IMR-90 (cell line): ENCODE results near the gene ARHGAP15. TPM values are rescaled to one million over a fixed set of nuclear protein-coding genes. Genes with fewer than 3 reads are reported as not detected.

Experiments used
- ATAC-seq: fragments of 200-7000 bp; cut with Tn5 transposase; 2 replicates; pipeline ENCODE4 v1.9.1; 2020; ENCODE audit warnings: low read depth, mild to moderate bottlenecking, moderate library complexity
- BruUV-seq: library from RNA; stranded (reverse); fragments of 400-500 nt; replicated peaks from 2 replicates; lab custom pipeline; 2021; lab: Mats Ljungman, UMichigan
- CTCF ChIA-PET: fragments of 300-600 bp; formaldehyde crosslinking; extraction: SDS; loops from one replicate; lab custom pipeline; 2021; ENCODE audit warnings: antibody characterized with exemption; lab: Yijun Ruan, JAX
- POLR2A ChIA-PET: fragments of 300-600 bp; sonication (Branson Sonifier 250); formaldehyde crosslinking; loops from one replicate; lab custom pipeline; 2022; ENCODE audit warnings: antibody characterized with exemption; ENCODE audit not compliant: unreplicated experiment; lab: Charles Lee
- DNase-seq: peaks from one replicate; pipeline ENCODE4 v3.0.0; 2013
- H2AFZ ChIP-seq: replicated peaks from 2 replicates; pipeline ENCODE3; 2013; ENCODE audit warnings: low read length, mild to moderate bottlenecking; ENCODE audit not compliant: poor library complexity
- H2AK5ac ChIP-seq: 2 replicates; pipeline ENCODE4 v1.6.1; 2013; ENCODE audit warnings: low read depth, low read length, inconsistent platforms
- H2AK9ac ChIP-seq: replicated peaks from 2 replicates; pipeline ENCODE3; 2013; ENCODE audit warnings: mild to moderate bottlenecking, low read depth, low read length, moderate library complexity; ENCODE audit not compliant: poor library complexity
- H2BK120ac ChIP-seq: 2 replicates; pipeline ENCODE4 v1.6.1; 2013; ENCODE audit warnings: low read depth, low read length, inconsistent platforms
- H2BK15ac ChIP-seq: 3 replicates; pipeline ENCODE4 v1.6.1; 2013; ENCODE audit warnings: low read depth, low read length, inconsistent platforms
- H2BK20ac ChIP-seq: 2 replicates; pipeline ENCODE4 v1.6.1; 2013; ENCODE audit warnings: low read depth, mild to moderate bottlenecking, inconsistent platforms, low read length, moderate library complexity
- H2BK5ac ChIP-seq: 2 replicates; pipeline ENCODE4 v1.6.1; 2013; ENCODE audit warnings: mild to moderate bottlenecking, low read depth, low read length, inconsistent platforms; ENCODE audit not compliant: poor library complexity, severe bottlenecking
- H3K14ac ChIP-seq: replicated peaks from 2 replicates; pipeline ENCODE4 v1.6.1; 2013; ENCODE audit warnings: low read depth, low read length, inconsistent platforms
- H3K18ac ChIP-seq: 2 replicates; pipeline ENCODE4 v1.6.1; 2013; ENCODE audit warnings: low read depth, low read length, control low read depth
- H3K23ac ChIP-seq: 2 replicates; pipeline ENCODE4 v1.6.1; 2013; ENCODE audit warnings: low read depth, low read length, inconsistent platforms
- H3K27ac ChIP-seq: 2 replicates; pipeline ENCODE4 v1.5.1; 2013; ENCODE audit warnings: mild to moderate bottlenecking, control low read depth, low read length; ENCODE audit not compliant: insufficient read depth
- H3K27me3 ChIP-seq: 2 replicates; pipeline ENCODE4 v1.6.1; 2013; ENCODE audit warnings: low read length; ENCODE audit not compliant: control insufficient read depth, insufficient read depth
- H3K36me3 ChIP-seq: 2 replicates; pipeline ENCODE4 v1.6.1; 2013; ENCODE audit warnings: low read length, mixed read lengths; ENCODE audit not compliant: control insufficient read depth, insufficient read depth
- H3K4ac ChIP-seq: 2 replicates; pipeline ENCODE4 v1.6.1; 2013; ENCODE audit warnings: low read depth, low read length, inconsistent platforms
- H3K4me1 ChIP-seq: 2 replicates; pipeline ENCODE4 v1.6.1; 2013; ENCODE audit warnings: low read length, mixed read lengths; ENCODE audit not compliant: control insufficient read depth, insufficient read depth
- H3K4me2 ChIP-seq: 2 replicates; pipeline ENCODE4 v1.6.1; 2013; ENCODE audit warnings: low read depth, mild to moderate bottlenecking, control low read depth, low read length, moderate library complexity
- H3K4me3 ChIP-seq: 2 replicates; pipeline ENCODE4 v1.5.1; 2013; ENCODE audit warnings: low read depth, mild to moderate bottlenecking, control low read depth, low read length, moderate library complexity; ENCODE audit not compliant: insufficient read depth
- H3K56ac ChIP-seq: 2 replicates; pipeline ENCODE4 v1.6.1; 2013; ENCODE audit warnings: low read length, inconsistent platforms; ENCODE audit not compliant: insufficient read depth; ENCODE audit errors: extremely low read depth
- H3K79me1 ChIP-seq, 2 experiments: 2 replicates each; pipeline ENCODE4 v1.6.1; 2013; ENCODE audit warnings: low read length in 2 of 2, inconsistent platforms in 1 of 2, low read depth in 1 of 2
- H3K9ac ChIP-seq: 2 replicates; pipeline ENCODE4 v1.6.1; 2013; ENCODE audit warnings: low read depth, low read length, control low read depth
- H3K9me1 ChIP-seq: 2 replicates; pipeline ENCODE4 v1.6.1; 2013; ENCODE audit warnings: low read length, inconsistent platforms; ENCODE audit not compliant: insufficient read depth
- H3K9me3 ChIP-seq: 2 replicates; pipeline ENCODE4 v1.6.1; 2013; ENCODE audit warnings: low read length; ENCODE audit not compliant: control insufficient read depth, insufficient read depth
- H4K20me1 ChIP-seq: 2 replicates; pipeline ENCODE4 v1.6.1; 2013; ENCODE audit warnings: low read length, inconsistent platforms; ENCODE audit not compliant: insufficient read depth
- H4K5ac ChIP-seq: 2 replicates; pipeline ENCODE4 v1.6.1; 2013; ENCODE audit warnings: mild to moderate bottlenecking, low read depth, low read length, control low read depth
- H4K8ac ChIP-seq, 2 experiments: 2 replicates each; pipeline ENCODE4 v1.6.1; 2013; ENCODE audit warnings: low read depth in 2 of 2, low read length in 2 of 2, control low read depth in 1 of 2, inconsistent platforms in 1 of 2
- H4K91ac ChIP-seq: 2 replicates; pipeline ENCODE4 v1.6.1; 2013; ENCODE audit warnings: low read depth, low read length, inconsistent platforms; ENCODE audit not compliant: insufficient read depth
- CEBPB ChIP-seq: IDR thresholded peaks from 2 replicates; pipeline ENCODE4 v1.6.1; 2012; ENCODE audit warnings: low read depth, low read length, improper control_type of control experiment
- CTCF ChIP-seq: conservative IDR thresholded peaks from 2 replicates; pipeline ENCODE4 v1.5.1; 2012; ENCODE audit warnings: mild to moderate bottlenecking, low read depth, low read length, improper control_type of control experiment
- MAFK ChIP-seq: IDR thresholded peaks from 2 replicates; pipeline ENCODE4 v1.6.1; 2012; ENCODE audit warnings: low read depth, low read length, improper control_type of control experiment
- MXI1 ChIP-seq: IDR thresholded peaks from 2 replicates; pipeline ENCODE4 v1.6.1; 2012; ENCODE audit warnings: low read depth, mild to moderate bottlenecking, low read length, moderate library complexity, borderline replicate concordance
- NFE2L2 ChIP-seq: fragments of 150-350 bp; IDR thresholded peaks from 2 replicates; pipeline ENCODE4 v1.6.1; 2016; ENCODE audit warnings: low read depth, mild to moderate bottlenecking, low read length
- RCOR1 ChIP-seq: IDR thresholded peaks from 2 replicates; pipeline ENCODE4 v1.6.1; 2012; ENCODE audit warnings: mild to moderate bottlenecking, low read length, improper control_type of control experiment; ENCODE audit not compliant: insufficient replicate concordance
- SMC3 ChIP-seq: fragments of 150-350 bp; IDR thresholded peaks from 2 replicates; pipeline ENCODE4 v1.6.1; 2016; ENCODE audit warnings: low read depth, mild to moderate bottlenecking, antibody characterized with exemption, low read length, moderate library complexity
- USF2 ChIP-seq: fragments of 150-350 bp; IDR thresholded peaks from 2 replicates; pipeline ENCODE4 v1.6.1; 2017; ENCODE audit warnings: mild to moderate bottlenecking, antibody characterized with exemption, low read length, low read depth
- WGBS, 2 experiments: methylation state at CpG; one replicate each; pipeline versions ENCODE4 v1.1.5 to v1.1.7; 2013; ENCODE audit warnings: missing lambda C conversion rate in 2 of 2; ENCODE audit not compliant: insufficient read length in 1 of 2; ENCODE audit errors: extremely low coverage in 2 of 2; 5-methylcytosine and 5-hydroxymethylcytosine counted together
- dilution Hi-C: fragments of 300-500 bp; cut with HindIII; formaldehyde crosslinking; loops from one replicate; pipeline ENCODE4 v1.14.3; 2018; ENCODE audit warnings: low sequenced_read_pairs; ENCODE audit not compliant: unreplicated experiment
- in situ Hi-C: fragments of 300-500 bp; cut with MboI; formaldehyde crosslinking; loops from 3 replicates; pipeline ENCODE4 v1.14.3; 2019; ENCODE audit warnings: low sequenced_read_pairs, inconsistent platforms, mixed read lengths
- intact Hi-C: fragments of 100-400 bp; cut with micrococcal nuclease; formaldehyde crosslinking; loops from 2 replicates; pipeline ENCODE4 v1.10.0; 2022
- polyA plus RNA-seq, 3 experiments: library from polyadenylated mRNA; depleted of rRNA; stranded (reverse); fragments of >200 nt; gene quantifications; 2 replicates each; pipeline ENCODE4 v1.2.3, GENCODE V29; 2012; ENCODE audit warnings: low replicate concordance in 1 of 3
- total RNA-seq: library from RNA; depleted of rRNA; stranded (reverse); fragments of >200 nt; gene quantifications from 2 replicates; pipeline ENCODE4 v1.2.3, GENCODE V29; 2012

Gene ARHGAP15
- total and polyA plus RNA-seq, 2 of the 4 experiments (the other 2 are of a cell fraction): not detected

GRCh38 chr2:143186876-143187275 is 57.7 kb downstream of the ARHGAP15 start:
- ATAC-seq (no peak), DNase-seq (no peak)
- ChIA-PET POLR2A (no interaction called here), CTCF (no interaction called here)
- Histone ChIP-seq H2AFZ (no peak overlapping the region), H4K5ac (no peak overlapping the region), H3K9ac (no peak overlapping the region), H2BK15ac (no peak overlapping the region), H3K56ac (no peak overlapping the region), H3K9me3 (no peaks in the 10 kb centered on the region), H3K79me1 (no peaks in the 10 kb centered on the region), H2BK120ac (no peak overlapping the region), H3K23ac (no peak overlapping the region), H3K36me3 (no peaks in the 10 kb centered on the region), H2AK5ac (no peak overlapping the region), H4K20me1 (no peaks in the 10 kb centered on the region), H3K27ac (no peak overlapping the region), H3K4ac (no peak overlapping the region), H3K4me3 (no peak overlapping the region), H3K27me3 (no peaks in the 10 kb centered on the region; the same call in 1 of the 2 replicates), H3K14ac (no peak overlapping the region), H3K4me2 (no peak overlapping the region), H4K8ac (no peak overlapping the region), H2AK9ac (no peak overlapping the region), H3K18ac (no peak overlapping the region), H2BK20ac (no peak overlapping the region), H4K91ac (no peak overlapping the region), H3K9me1 (no peaks in the 10 kb centered on the region), H3K4me1 (no peaks in the 10 kb centered on the region), H2BK5ac (no peak overlapping the region)
- TF ChIP-seq CEBPB: no peak
- TF ChIP-seq RCOR1: no peak
- no peak for TF ChIP-seq NFE2L2
- no peak for TF ChIP-seq MAFK
- TF ChIP-seq USF2: no peak
- TF ChIP-seq CTCF: no peak
- no peak for TF ChIP-seq MXI1
- TF ChIP-seq SMC3: no peak
- dilution Hi-C loops (no loop called here), in situ Hi-C loops (no loop called here), intact Hi-C loops (no loop called here)
- no CpG with 5 or more reads among the region's 3 CpGs for WGBS, 2 experiments
- BruUV-seq: no TSS peak
